Activated effector memory CD4-positive, alpha-beta T cell treated with anti-CD3 and anti-CD28 coated beads, Interleukin-2, amount 50 U/mL, for 16 hours (primary cell): ENCODE results near the gene MOGAT2.
A peak's percentile ranks its signal among the peaks of the same experiment; 100 is the strongest.

Experiments
- DNase-seq: peaks from one replicate; pipeline ENCODE4 v3.0.0-alpha.2; 2020

The MOGAT2 gene

GRCh38 chr11:75760243-75760642, 42.6 kb downstream of the MOGAT2 start:
- no peak for DNase-seq

- no peak for DNase-seq
Measured at GRCh38 chr11:75760710-75761493, 43.3 kb downstream of the MOGAT2 start.

GRCh38 chr11:75762158-75762557, 44.5 kb downstream of the MOGAT2 start:
- no peak for DNase-seq

DNA sequence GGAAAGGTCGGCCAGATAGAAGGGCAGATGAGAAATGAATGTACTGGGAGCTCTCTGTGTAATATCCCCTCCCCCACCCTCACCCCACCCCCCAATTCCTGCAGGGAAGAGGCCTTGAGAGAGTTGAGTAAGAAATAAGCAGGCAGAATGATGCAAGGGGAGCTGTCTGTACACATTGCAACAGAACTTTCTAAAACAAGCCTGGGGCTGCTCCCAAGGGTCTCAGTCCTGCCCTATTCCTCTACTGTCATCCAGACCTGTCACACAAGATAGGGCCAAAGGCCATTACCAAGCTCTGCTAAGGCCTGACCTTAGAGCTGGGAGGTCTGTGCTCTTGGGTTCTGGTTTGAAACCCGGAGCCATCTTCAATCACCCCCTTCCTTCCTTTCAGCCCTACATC, 45.2 kb downstream of the MOGAT2 start:
- no peak for DNase-seq

GRCh38 chr11:75763846-75764245, 46.2 kb downstream of the MOGAT2 start:
- no peak for DNase-seq

GRCh38 chr11:75765116-75765515, 47.5 kb downstream of the MOGAT2 start:
- DNase-seq = peak; percentile 53

DNA sequence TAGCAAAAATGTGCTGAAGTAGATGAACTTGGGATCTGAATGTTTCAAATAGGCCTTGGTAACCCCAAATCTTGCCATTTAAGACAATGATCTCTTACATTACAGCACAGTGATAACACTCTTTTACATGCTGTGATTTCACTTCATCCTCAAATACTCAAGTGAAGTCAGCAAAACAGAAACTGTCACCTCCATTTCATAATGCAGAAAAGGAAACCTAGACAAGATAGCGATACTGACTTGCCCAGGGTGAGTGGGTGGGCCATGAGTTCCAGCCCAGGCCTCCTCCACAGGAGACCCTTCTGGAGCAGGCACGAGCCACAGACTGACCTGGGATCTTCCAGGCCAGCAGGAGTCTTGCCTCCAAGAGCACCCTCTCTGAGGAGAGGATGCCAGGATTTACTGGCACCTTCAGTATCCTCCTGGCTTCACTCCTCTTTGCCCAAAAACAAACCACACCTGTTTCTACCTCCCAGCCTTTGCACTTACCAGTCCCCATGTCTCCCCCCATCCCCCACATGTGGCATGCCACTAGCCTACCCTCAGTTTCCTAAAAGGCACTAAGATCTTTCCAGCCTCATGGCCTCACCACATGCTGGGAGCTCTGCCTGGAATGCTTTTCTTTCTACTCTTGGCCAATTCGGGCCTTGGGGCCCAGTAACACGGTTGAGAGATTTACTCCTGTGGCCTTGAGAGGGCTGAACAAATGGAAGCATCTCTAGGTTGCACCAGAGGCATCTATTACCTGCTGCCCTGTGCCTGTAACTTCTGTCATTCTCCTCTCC, 49.0 kb downstream of the MOGAT2 start:
- DNase-seq = no peak

DNA sequence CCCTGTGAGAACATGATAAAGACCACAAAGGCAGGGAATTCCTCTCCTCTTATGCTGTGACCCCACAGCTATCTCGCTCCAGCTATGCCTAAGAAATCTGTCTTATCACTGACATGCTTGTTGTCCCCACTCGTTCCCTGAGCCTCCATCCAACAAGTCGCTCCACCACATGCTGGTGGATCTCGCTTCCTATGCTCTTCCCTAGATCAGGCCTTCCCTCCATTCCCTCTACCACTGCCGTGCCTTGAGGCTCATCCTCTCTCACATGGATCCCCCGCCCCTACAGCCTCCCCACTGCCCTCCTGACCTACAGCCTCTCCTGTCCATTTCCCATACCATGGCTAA, 49.6 kb downstream of the MOGAT2 start:
- DNase-seq = no peak

DNA sequence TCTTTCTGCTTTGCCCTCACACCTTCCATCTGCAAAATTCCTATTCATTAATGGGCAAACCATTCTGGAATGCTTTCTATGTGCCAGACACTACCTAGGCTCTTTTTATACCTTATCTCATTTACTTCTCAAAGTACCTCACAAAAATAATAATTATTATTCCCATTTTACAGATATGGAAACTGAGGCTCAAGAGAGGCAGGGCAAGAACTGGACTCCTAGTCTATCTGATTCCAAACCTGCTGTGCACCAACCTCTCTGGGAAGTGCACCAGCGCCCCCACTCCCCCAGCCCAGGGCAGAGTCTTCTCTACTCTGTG, 50.1 kb downstream of the MOGAT2 start:
- DNase-seq = no peak

DNA sequence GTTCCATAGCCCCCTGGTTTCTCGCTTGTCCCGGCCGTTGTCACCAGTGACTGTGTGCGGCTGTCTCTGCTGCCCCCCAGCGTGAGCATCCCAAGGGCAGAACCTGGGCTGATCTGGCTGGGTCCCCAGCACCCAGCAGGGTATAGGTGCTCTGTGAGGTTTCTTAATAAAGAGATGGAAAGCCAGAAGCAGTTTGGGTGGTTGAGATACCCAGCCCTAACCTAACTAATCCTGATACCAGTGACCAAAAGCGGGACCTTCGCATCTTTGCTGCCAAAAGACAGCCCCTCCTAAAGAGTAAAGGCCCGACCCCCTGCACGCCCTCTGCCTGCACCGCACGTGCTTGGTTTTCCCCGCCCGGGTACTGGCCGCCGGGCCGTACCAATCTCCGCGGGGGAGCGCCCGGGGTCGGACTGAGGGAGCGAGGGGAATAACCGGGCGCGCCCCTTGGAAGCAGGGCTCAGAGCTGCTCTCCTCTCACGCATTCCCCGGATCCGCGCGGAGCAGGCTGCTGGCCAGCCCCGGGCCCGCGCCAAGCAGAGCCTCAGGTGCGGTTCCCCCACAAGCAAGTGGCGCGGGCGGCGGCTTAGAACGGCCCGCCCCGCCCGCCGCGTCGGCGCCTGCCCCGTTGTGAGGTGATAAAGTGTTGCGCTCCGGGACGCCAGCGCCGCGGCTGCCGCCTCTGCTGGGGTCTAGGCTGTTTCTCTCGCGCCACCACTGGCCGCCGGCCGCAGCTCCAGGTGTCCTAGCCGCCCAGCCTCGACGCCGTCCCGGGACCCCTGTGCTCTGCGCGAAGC, 50.7 kb downstream of the MOGAT2 start, which contains the start of gene DGAT2:
Gene DGAT2 (plus strand): TSS at position 667 of the 797 bp plus-strand sequence. CDS start 214 bp downstream, outside the sequence.
- DNase-seq = peak; percentile 90

GRCh38 chr11:75768909-75769771, 51.5 kb downstream of the MOGAT2 start:
- no peak for DNase-seq

DNA sequence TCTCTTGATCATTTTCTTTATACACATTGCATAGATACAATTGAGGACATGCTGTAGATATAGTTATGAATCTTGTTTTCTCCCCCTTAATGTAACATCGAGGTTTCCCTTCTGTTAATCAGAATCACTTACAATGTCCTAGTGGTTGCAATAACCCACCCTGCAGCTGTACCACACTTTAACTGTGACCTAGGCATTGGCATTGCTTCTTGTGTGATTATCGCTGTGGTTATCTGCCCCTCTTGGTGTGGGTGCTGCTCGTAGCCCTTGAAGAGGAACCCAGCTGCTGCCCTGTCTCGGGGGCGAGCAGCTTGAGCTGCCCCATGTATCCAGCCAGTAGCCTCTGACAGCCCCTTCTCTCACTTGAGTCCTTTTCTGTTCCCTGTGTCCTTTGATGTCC, 52.5 kb downstream of the MOGAT2 start:
- DNase-seq = peak; percentile 54

- no peak for DNase-seq
Measured at GRCh38 chr11:75771646-75772410, 54.2 kb downstream of the MOGAT2 start.

GRCh38 chr11:75773595-75774353, 56.1 kb downstream of the MOGAT2 start:
- no peak for DNase-seq

GRCh38 chr11:75775056-75775455, 57.4 kb downstream of the MOGAT2 start:
- no peak for DNase-seq

GRCh38 chr11:75776546-75776945, 58.9 kb downstream of the MOGAT2 start:
- DNase-seq = no peak

GRCh38 chr11:75777461-75778110, 59.9 kb downstream of the MOGAT2 start:
- no peak for DNase-seq

GRCh38 chr11:75778962-75779361, 61.3 kb downstream of the MOGAT2 start:
- no peak for DNase-seq

DNA sequence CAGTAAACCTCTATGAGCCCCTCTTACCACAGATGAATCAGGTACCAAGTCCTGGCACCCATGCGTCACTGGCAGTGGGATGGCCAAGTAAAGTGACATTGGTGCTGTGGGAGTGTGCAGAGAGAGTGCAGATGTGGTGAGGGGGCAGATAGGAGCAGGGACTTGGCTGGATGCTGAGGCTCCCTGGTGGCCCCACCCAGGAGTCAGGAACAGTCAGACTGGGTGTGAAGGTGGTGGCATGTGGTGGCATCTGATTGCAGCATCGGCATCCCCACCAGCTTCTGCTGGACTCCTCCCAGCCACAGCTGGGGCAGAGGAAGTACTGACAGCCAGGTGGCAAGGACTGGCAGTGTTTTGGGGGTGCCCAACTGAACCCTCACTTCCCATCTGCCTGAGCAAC, 62.3 kb downstream of the MOGAT2 start:
- DNase-seq = no peak

DNA sequence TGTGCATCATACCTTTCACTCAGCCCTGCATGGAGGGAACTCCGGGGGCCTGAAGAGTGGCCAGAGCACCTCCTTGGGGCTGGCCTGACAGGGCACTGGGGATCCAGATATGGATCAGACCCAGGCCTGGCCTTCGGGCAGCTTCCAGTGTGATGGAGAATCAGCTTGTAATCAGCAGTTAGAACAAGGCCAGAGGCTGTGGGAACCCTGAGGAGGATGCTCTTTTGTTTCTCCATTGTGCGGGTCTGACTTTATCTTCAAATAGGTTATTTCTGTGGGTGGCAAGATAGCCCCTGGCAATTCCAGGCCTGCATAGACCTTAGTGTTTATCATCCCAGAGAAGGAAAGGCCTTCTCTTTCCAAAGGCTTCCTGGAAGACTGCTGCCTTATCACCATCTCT, 63.2 kb downstream of the MOGAT2 start:
- DNase-seq = no peak

DNA sequence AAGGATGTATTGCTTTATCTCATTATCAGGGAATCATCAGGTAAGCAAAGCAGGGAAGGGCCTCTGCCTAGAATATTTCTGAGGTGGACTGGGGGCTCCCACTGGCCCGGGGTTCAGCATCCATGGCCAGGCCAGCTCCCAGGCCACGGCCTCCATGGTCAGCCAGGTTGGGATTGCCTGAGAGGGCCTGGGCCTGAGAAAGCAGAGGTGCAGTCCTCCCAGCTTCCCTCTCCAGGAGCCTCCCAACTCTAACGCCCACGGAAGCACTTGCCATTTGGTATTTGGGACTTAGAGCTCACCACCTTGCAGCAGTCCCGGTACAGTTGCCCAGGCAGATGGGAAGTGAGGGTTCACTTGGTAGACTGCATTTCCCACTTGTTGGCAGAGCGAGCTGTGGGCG, 63.7 kb downstream of the MOGAT2 start:
- no peak for DNase-seq
